DND-41 (cell line): ENCODE measurements around the gene GORAB.

Experiments used
- ATAC-seq: fragments of 200-7000 bp; cut with Tn5 transposase; 3 replicates; pipeline ENCODE4 v1.9.1; 2021; ENCODE audit warnings: low read depth; ENCODE audit not compliant: insufficient read depth
- DNase-seq: peaks from one replicate; pipeline ENCODE4 v3.0.0-alpha.2; 2020
- H2AFZ ChIP-seq: 2 replicates; pipeline ENCODE4 v1.6.0; 2012; ENCODE audit warnings: low read depth, low read length
- H3K27ac ChIP-seq: 2 replicates; pipeline ENCODE4 v1.5.1; 2012; ENCODE audit warnings: low read length, inconsistent platforms
- H3K27me3 ChIP-seq: fragments of 200-600 bp; sonication (generic); 2 replicates; pipeline ENCODE4 v1.6.0; 2012; ENCODE audit warnings: low read length, mild to moderate bottlenecking, inconsistent platforms; ENCODE audit not compliant: insufficient read depth, poor library complexity
- H3K36me3 ChIP-seq: 2 replicates; pipeline ENCODE4 v1.5.1; 2012; ENCODE audit warnings: low read length, inconsistent platforms; ENCODE audit not compliant: insufficient read depth
- H3K4me1 ChIP-seq: 2 replicates; pipeline ENCODE4 v1.5.1; 2012; ENCODE audit warnings: mild to moderate bottlenecking, low read length; ENCODE audit not compliant: insufficient read depth
- H3K4me2 ChIP-seq: 2 replicates; pipeline ENCODE4 v1.6.0; 2012; ENCODE audit warnings: mild to moderate bottlenecking, moderate library complexity, low read length, inconsistent platforms; ENCODE audit not compliant: insufficient read depth
- H3K4me3 ChIP-seq, 2 experiments: fragments of 200-600 bp in 1 of 2; shearing (Covaris generic) in 1 of 2; 2 replicates each; pipeline ENCODE4 v1.5.1; 2012 to 2016; ENCODE audit warnings: inconsistent platforms in 2 of 2, low read length in 2 of 2, mild to moderate bottlenecking in 2 of 2, low read depth in 1 of 2, moderate library complexity in 1 of 2
- H3K79me2 ChIP-seq: 2 replicates; pipeline ENCODE4 v1.6.0; 2012; ENCODE audit warnings: low read length, inconsistent platforms; ENCODE audit not compliant: insufficient read depth
- H3K9ac ChIP-seq: 2 replicates; pipeline ENCODE4 v1.6.0; 2012; ENCODE audit warnings: low read depth, mild to moderate bottlenecking, inconsistent platforms, low read length, moderate library complexity
- H3K9me3 ChIP-seq: 2 replicates; pipeline ENCODE4 v1.5.1; 2012; ENCODE audit warnings: low read length, moderate library complexity, mild to moderate bottlenecking, inconsistent platforms; ENCODE audit not compliant: insufficient read depth, severe bottlenecking
- H4K20me1 ChIP-seq: 2 replicates; pipeline ENCODE4 v1.6.0; 2012; ENCODE audit warnings: low read length; ENCODE audit not compliant: insufficient read depth
- CTCF ChIP-seq: IDR thresholded peaks from 2 replicates; pipeline ENCODE4 v1.5.1; 2012; ENCODE audit warnings: borderline replicate concordance, low read length, moderate library complexity, mild to moderate bottlenecking; ENCODE audit not compliant: poor library complexity, severe bottlenecking; ENCODE audit errors: extremely low read depth
- EZH2 ChIP-seq: IDR thresholded peaks from 3 replicates; pipeline ENCODE4 v1.6.1; 2012; ENCODE audit warnings: borderline replicate concordance, low read depth, mild to moderate bottlenecking, moderate library complexity, low read length, inconsistent platforms; ENCODE audit not compliant: severe bottlenecking

Gene GORAB

GRCh38 chr1:170580636-170581440, 48.9 kb downstream of the GORAB start:
- Histone ChIP-seq H3K9ac (no peak overlapping the region), H3K4me3 (no peak overlapping the region), H2AFZ (no peak overlapping the region), H3K9me3 (no peaks in the 10 kb centered on the region), H3K4me1 (peaks cover 6% of the 10 kb centered on the region; the same call in 1 of the 2 replicates), H4K20me1 (no peaks in the 10 kb centered on the region), H3K27me3 (no peaks in the 10 kb centered on the region), H3K27ac (no peak overlapping the region), H3K79me2 (no peaks in the 10 kb centered on the region), H3K36me3 (no peaks in the 10 kb centered on the region), H3K4me2 (no peak overlapping the region)
- ATAC-seq (no peak), DNase-seq (no peak)
- TF ChIP-seq EZH2 (no peak), CTCF (no peak)

GRCh38 chr1:170583186-170583585, 51.2 kb downstream of the GORAB start:
- no peaks in the 10 kb centered on the region for H3K79me2 ChIP-seq
- H3K4me3 ChIP-seq = no peak overlapping the region
- no peak overlapping the region for H3K9ac ChIP-seq
- H3K9me3 ChIP-seq = no peaks in the 10 kb centered on the region
- no peak overlapping the region for H2AFZ ChIP-seq
- H4K20me1 ChIP-seq = no peaks in the 10 kb centered on the region
- peaks cover 6% of the 10 kb centered on the region; the same call in 1 of the 2 replicates for H3K4me1 ChIP-seq
- H3K36me3 ChIP-seq = no peaks in the 10 kb centered on the region
- H3K4me2 ChIP-seq = no peak overlapping the region
- H3K27me3 ChIP-seq = no peaks in the 10 kb centered on the region
- no peak overlapping the region for H3K27ac ChIP-seq
- TF ChIP-seq CTCF = no peak
- no peak for TF ChIP-seq EZH2
- ATAC-seq = no peak
- DNase-seq = no peak

- Histone ChIP-seq H4K20me1 (no peaks in the 10 kb centered on the region), H2AFZ (no peak overlapping the region), H3K9me3 (no peaks in the 10 kb centered on the region), H3K27me3 (no peaks in the 10 kb centered on the region), H3K79me2 (no peaks in the 10 kb centered on the region), H3K27ac (no peak overlapping the region), H3K36me3 (no peaks in the 10 kb centered on the region), H3K4me2 (no peak overlapping the region), H3K9ac (no peak overlapping the region), H3K4me3 (no peak overlapping the region), H3K4me1 (no peaks in the 10 kb centered on the region)
- ATAC-seq (no peak), DNase-seq (no peak)
- TF ChIP-seq CTCF (no peak), EZH2 (no peak)
Observed at GRCh38 chr1:170586321-170587252, 54.6 kb downstream of the GORAB start.
